OCI-LY7 (cell line): Measurements from ENCODE around the gene PPP2R2B. TPM values are rescaled to one million over a fixed set of nuclear protein-coding genes. Genes with fewer than 3 reads are reported as not detected.

Source experiments
- BruUV-seq: library from RNA; stranded (reverse); fragments of 400-500 nt; replicated peaks from 2 replicates; lab custom pipeline; 2021; lab: Mats Ljungman, UMichigan
- CTCF ChIA-PET: fragments of 300-600 bp; sonication (Branson Sonifier 250); formaldehyde crosslinking; loops from one replicate; lab custom pipeline; 2022; ENCODE audit warnings: antibody characterized with exemption; ENCODE audit not compliant: unreplicated experiment; lab: Charles Lee
- POLR2A ChIA-PET: fragments of 300-600 bp; sonication (Branson Sonifier 250); formaldehyde crosslinking; loops from one replicate; lab custom pipeline; 2022; ENCODE audit warnings: antibody characterized with exemption; lab: Charles Lee
- DNase-seq: peaks from one replicate; pipeline ENCODE4 v3.0.0-alpha.2; 2015; ENCODE audit warnings: low spot score
- H2AFZ ChIP-seq: fragments of 200-600 bp; sonication (generic), shearing (Covaris generic); 2 replicates; pipeline ENCODE4 v1.6.1; 2014; ENCODE audit warnings: mild to moderate bottlenecking, antibody characterized with exemption, low read length, moderate library complexity
- H3K27ac ChIP-seq: fragments of 200-600 bp; sonication (generic); 2 replicates; pipeline ENCODE4 v1.5.1; 2014; ENCODE audit warnings: mixed run types, low read depth, mild to moderate bottlenecking, moderate library complexity, low read length, inconsistent platforms; ENCODE audit not compliant: poor library complexity, severe bottlenecking
- H3K36me3 ChIP-seq: fragments of 200-600 bp; sonication (generic); 2 replicates; pipeline ENCODE4 v1.6.1; 2014; ENCODE audit warnings: mild to moderate bottlenecking, antibody characterized with exemption, low read length, moderate library complexity, mixed read lengths; ENCODE audit not compliant: insufficient read depth
- H3K4me1 ChIP-seq: fragments of 200-600 bp; sonication (generic); 2 replicates; pipeline ENCODE4 v1.5.1; 2014; ENCODE audit warnings: mild to moderate bottlenecking, low read length; ENCODE audit not compliant: insufficient read depth, poor library complexity, severe bottlenecking
- H3K4me2 ChIP-seq: fragments of 200-600 bp; sonication (generic); 2 replicates; pipeline ENCODE4 v1.6.1; 2014; ENCODE audit warnings: mild to moderate bottlenecking, low read length
- H3K4me3 ChIP-seq: fragments of 200-600 bp; sonication (generic); 2 replicates; pipeline ENCODE4 v1.5.1; 2014; ENCODE audit warnings: mild to moderate bottlenecking, low read depth, low read length; ENCODE audit not compliant: poor library complexity, severe bottlenecking
- H3K79me2 ChIP-seq: fragments of 200-600 bp; sonication (generic); 2 replicates; pipeline ENCODE4 v1.6.1; 2016; ENCODE audit warnings: low read depth, mild to moderate bottlenecking, low read length, moderate library complexity, mixed read lengths; ENCODE audit not compliant: insufficient read depth
- H3K9me2 ChIP-seq: fragments of 200-600 bp; sonication (generic); 2 replicates; pipeline ENCODE4 v1.6.1; 2016; ENCODE audit warnings: mild to moderate bottlenecking, low read length, mixed read lengths; ENCODE audit not compliant: insufficient read depth
- H3K9me3 ChIP-seq: fragments of 200-600 bp; sonication (generic); 2 replicates; pipeline ENCODE4 v1.6.1; 2014; ENCODE audit warnings: mild to moderate bottlenecking, mixed run types, low read length, mixed read lengths
- H4K20me1 ChIP-seq: fragments of 200-600 bp; sonication (generic); 2 replicates; pipeline ENCODE4 v1.6.1; 2014; ENCODE audit warnings: mild to moderate bottlenecking, antibody characterized with exemption, low read length, moderate library complexity, mixed read lengths; ENCODE audit not compliant: insufficient read depth
- CTCF ChIP-seq: fragments of 200-600 bp; sonication (generic); conservative IDR thresholded peaks from 2 replicates; pipeline ENCODE4 v1.5.1; 2014; ENCODE audit warnings: mild to moderate bottlenecking, antibody characterized with exemption, low read length, moderate library complexity, mixed read lengths
- EZH2phosphoT487 ChIP-seq: fragments of 200-600 bp; sonication (generic); IDR thresholded peaks from 2 replicates; pipeline ENCODE4 v1.6.1; 2018; ENCODE audit warnings: low read depth, borderline replicate concordance, mild to moderate bottlenecking, mixed run types, antibody characterized with exemption, low read length, moderate library complexity, mixed read lengths
- intact Hi-C: fragments of 100-400 bp; cut with micrococcal nuclease; formaldehyde crosslinking; loops from one replicate; pipeline ENCODE4 v1.10.0; 2022; ENCODE audit not compliant: unreplicated experiment
- total RNA-seq, 2 experiments: library from RNA; depleted of rRNA in 1 of 2; stranded (reverse); fragments of >200 nt in 1 of 2; shearing (Covaris generic) in 1 of 2; gene quantifications; 2 replicates each; pipeline ENCODE4 v1.2.3, GENCODE V29; 2014 to 2022

Gene PPP2R2B
- total RNA-seq, 2 experiments from 2014 or later, result not detected

- no TSS peak for BruUV-seq
- no peaks in the 10 kb centered on the region for H3K9me2 ChIP-seq
- no peak overlapping the region for H3K4me3 ChIP-seq
- TF ChIP-seq EZH2phosphoT487 (no peak), CTCF (no peak)
- CTCF ChIA-PET, result no interaction called here
- no peaks in the 10 kb centered on the region for H3K9me3 ChIP-seq
- intact Hi-C loops, result no loop called here
- H3K36me3 ChIP-seq, result no peaks in the 10 kb centered on the region
- POLR2A ChIA-PET, result no interaction called here
- no peak overlapping the region for H3K27ac ChIP-seq
- DNase-seq, result no peak
- H3K79me2 ChIP-seq, result no peaks in the 10 kb centered on the region
- no peaks in the 10 kb centered on the region for H3K4me1 ChIP-seq
- no peak overlapping the region for H2AFZ ChIP-seq
- no peaks in the 10 kb centered on the region for H4K20me1 ChIP-seq
- no peak overlapping the region for H3K4me2 ChIP-seq
These were observed 57.6 kb downstream of the PPP2R2B start for GRCh38 chr5:146820987-146821386.

GRCh38 chr5:146818822-146819221, 59.7 kb downstream of the PPP2R2B start:
- ChIA-PET CTCF (no interaction called here), POLR2A (interaction anchor here (0.7 kb wide), 1 partner anchor 512 kb away, joined by 3 read pairs; no protein-coding TSS in a partner anchor)
- H3K27ac ChIP-seq, result no peak overlapping the region
- H3K4me3 ChIP-seq, result no peak overlapping the region
- no peak overlapping the region for H3K4me2 ChIP-seq
- BruUV-seq, result no TSS peak
- H3K79me2 ChIP-seq, result no peaks in the 10 kb centered on the region
- H3K36me3 ChIP-seq, result no peaks in the 10 kb centered on the region
- H3K9me3 ChIP-seq, result no peaks in the 10 kb centered on the region
- intact Hi-C loops, result no loop called here
- H3K4me1 ChIP-seq, result no peaks in the 10 kb centered on the region
- no peak for DNase-seq
- no peaks in the 10 kb centered on the region for H4K20me1 ChIP-seq
- no peak overlapping the region for H2AFZ ChIP-seq
- TF ChIP-seq CTCF (no peak), EZH2phosphoT487 (no peak)
- no peaks in the 10 kb centered on the region for H3K9me2 ChIP-seq

- Histone ChIP-seq H3K36me3 (no peaks in the 10 kb centered on the region), H3K9me2 (no peaks in the 10 kb centered on the region), H2AFZ (no peak overlapping the region), H3K79me2 (no peaks in the 10 kb centered on the region), H4K20me1 (no peaks in the 10 kb centered on the region), H3K9me3 (no peaks in the 10 kb centered on the region), H3K4me1 (no peaks in the 10 kb centered on the region), H3K4me2 (no peak overlapping the region), H3K4me3 (no peak overlapping the region), H3K27ac (no peak overlapping the region)
- no peak for TF ChIP-seq CTCF
- ChIA-PET POLR2A (interaction anchor here (0.7 kb wide), 1 partner anchor 890 kb away, joined by 3 read pairs; no protein-coding TSS in a partner anchor), CTCF (no interaction called here)
- intact Hi-C loops, result loop anchor here (2.0 kb wide), 1 partner anchor 21 kb away; no protein-coding TSS in a partner anchor
- DNase-seq, result no peak
- no TSS peak for BruUV-seq
These were observed 60.6 kb downstream of the PPP2R2B start for GRCh38 chr5:146817973-146818372.
